Measurements from ENCODE around the gene LRRC3. TPM values are rescaled to one million over a fixed set of nuclear protein-coding genes. Genes with fewer than 3 reads are reported as not detected.

LRRC3 gene
- total RNA-seq, 1 donor from 2014 or later: 2.2 TPM

GRCh38 chr21:44471996-44472395 is 16.7 kb downstream of the LRRC3 start:
- no peaks in the 10 kb centered on the region for H3K27me3 ChIP-seq
- H3K27ac ChIP-seq: no peak overlapping the region
- H3K4me1 ChIP-seq: no peaks in the 10 kb centered on the region
- intact Hi-C loops (cut with DNase I): no loop called here
- no peak for TF ChIP-seq CTCF (IDR thresholded peaks at IDR 0.05)
- no peaks in the 10 kb centered on the region for H3K9me3 ChIP-seq
- no peaks in the 10 kb centered on the region for H3K36me3 ChIP-seq
- DNase-seq (ENCODE audit: low spot score in 2 of 2): no peak
- no peak overlapping the region for H3K4me3 ChIP-seq

GRCh38 chr21:44473915-44474555 is 18.7 kb downstream of the LRRC3 start:
- H3K36me3 ChIP-seq: no peaks in the 10 kb centered on the region
- intact Hi-C loops (cut with DNase I): no loop called here
- DNase-seq (ENCODE audit: low spot score in 2 of 2): no peak
- H3K27ac ChIP-seq: no peak overlapping the region
- no peak for TF ChIP-seq CTCF (IDR thresholded peaks at IDR 0.05)
- no peak overlapping the region for H3K4me3 ChIP-seq
- H3K9me3 ChIP-seq: no peaks in the 10 kb centered on the region
- no peaks in the 10 kb centered on the region for H3K4me1 ChIP-seq
- H3K27me3 ChIP-seq: no peaks in the 10 kb centered on the region

- no peak for TF ChIP-seq CTCF (IDR thresholded peaks at IDR 0.05)
- no peak for DNase-seq (ENCODE audit: low spot score in 2 of 2)
- no peaks in the 10 kb centered on the region for H3K4me1 ChIP-seq
- H3K36me3 ChIP-seq: no peaks in the 10 kb centered on the region
- intact Hi-C loops (cut with DNase I): no loop called here
- H3K4me3 ChIP-seq: no peak overlapping the region
- H3K27ac ChIP-seq: no peak overlapping the region
- H3K27me3 ChIP-seq: no peaks in the 10 kb centered on the region
- no peaks in the 10 kb centered on the region for H3K9me3 ChIP-seq
Observed at GRCh38 chr21:44475266-44475845, 20.0 kb downstream of the LRRC3 start.

- intact Hi-C loops (cut with DNase I): no loop called here
- H3K27ac ChIP-seq: no peak overlapping the region
- TF ChIP-seq CTCF (IDR thresholded peaks at IDR 0.05): no peak
- H3K36me3 ChIP-seq: no peaks in the 10 kb centered on the region
- DNase-seq (ENCODE audit: low spot score in 2 of 2): no peak
- no peaks in the 10 kb centered on the region for H3K9me3 ChIP-seq
- no peaks in the 10 kb centered on the region for H3K27me3 ChIP-seq
- H3K4me3 ChIP-seq: no peak overlapping the region
- H3K4me1 ChIP-seq: no peaks in the 10 kb centered on the region
Observed at GRCh38 chr21:44477131-44477530, 21.8 kb downstream of the LRRC3 start.

GRCh38 chr21:44477712-44478111 is 22.4 kb downstream of the LRRC3 start:
- TF ChIP-seq CTCF (IDR thresholded peaks at IDR 0.05): no peak
- Histone ChIP-seq H3K27ac (no peak overlapping the region), H3K4me3 (no peak overlapping the region), H3K9me3 (no peaks in the 10 kb centered on the region), H3K27me3 (no peaks in the 10 kb centered on the region), H3K36me3 (no peaks in the 10 kb centered on the region), H3K4me1 (no peaks in the 10 kb centered on the region)
- intact Hi-C loops (cut with DNase I): no loop called here
- no peak for DNase-seq (ENCODE audit: low spot score in 2 of 2)

All from ascending aorta (tissue), 2 donors.